Measurements from ENCODE around the gene MOSMO.
"Not testable (repeated sequence)": the region's sequence is repeated elsewhere in the genome, so short reads cannot be mapped to it uniquely, and the experiment has no call there.

The MOSMO gene

GRCh38 chr16:22099256-22099975, 91.5 kb downstream of the MOSMO start:
- no peaks in the 10 kb centered on the region for H3K27me3 ChIP-seq (ENCODE audit: control insufficient read depth, insufficient read depth, low read length)
- no peak overlapping the region for H3K9ac ChIP-seq (ENCODE audit: low read depth, low read length)

GRCh38 chr16:22103441-22103840, 95.5 kb downstream of the MOSMO start:
- Histone ChIP-seq H3K4me1 (ENCODE audit: control insufficient read depth, insufficient read depth, low read length) (peaks cover 18% of the 10 kb centered on the region), H3K9ac (ENCODE audit: low read depth, low read length) (no peak overlapping the region), H3K9me3 (ENCODE audit: control insufficient read depth, insufficient read depth, low read length) (no peaks in the 10 kb centered on the region), H3K27me3 (ENCODE audit: control insufficient read depth, insufficient read depth, low read length) (no peaks in the 10 kb centered on the region), H3K36me3 (ENCODE audit: control insufficient read depth, insufficient read depth, low read length) (no peaks in the 10 kb centered on the region), H3K4me3 (ENCODE audit: low read depth, low read length) (no peak overlapping the region)

More at GRCh38 chr16:22099256-22099975, 91.5 kb downstream of the MOSMO start:
- H3K4me1 ChIP-seq (ENCODE audit: control insufficient read depth, insufficient read depth, low read length), result peaks cover 18% of the 10 kb centered on the region
- no peaks in the 10 kb centered on the region for H3K9me3 ChIP-seq (ENCODE audit: control insufficient read depth, insufficient read depth, low read length)
- H3K36me3 ChIP-seq (ENCODE audit: control insufficient read depth, insufficient read depth, low read length), result no peaks in the 10 kb centered on the region
- H3K4me3 ChIP-seq (ENCODE audit: low read depth, low read length), result no peak overlapping the region

- H3K9ac ChIP-seq (ENCODE audit: low read depth, low read length), result no peak overlapping the region
- peaks cover 2% of the 10 kb centered on the region for H3K27me3 ChIP-seq (ENCODE audit: control insufficient read depth, insufficient read depth, low read length)
- no peaks in the 10 kb centered on the region for H3K4me1 ChIP-seq (ENCODE audit: control insufficient read depth, insufficient read depth, low read length)
- no peaks in the 10 kb centered on the region for H3K9me3 ChIP-seq (ENCODE audit: control insufficient read depth, insufficient read depth, low read length)
- no peak overlapping the region for H3K4me3 ChIP-seq (ENCODE audit: low read depth, low read length)
- no peaks in the 10 kb centered on the region for H3K36me3 ChIP-seq (ENCODE audit: control insufficient read depth, insufficient read depth, low read length)
These were observed 101.5 kb downstream of the MOSMO start for GRCh38 chr16:22109258-22109898.

- not testable (repeated sequence) for H3K9me3 ChIP-seq (ENCODE audit: control insufficient read depth, insufficient read depth, low read length); H3K27me3 ChIP-seq (ENCODE audit: control insufficient read depth, insufficient read depth, low read length); H3K4me3 ChIP-seq (ENCODE audit: low read depth, low read length); H3K36me3 ChIP-seq (ENCODE audit: control insufficient read depth, insufficient read depth, low read length); H3K9ac ChIP-seq (ENCODE audit: low read depth, low read length); H3K4me1 ChIP-seq (ENCODE audit: control insufficient read depth, insufficient read depth, low read length)
These were observed 103.7 kb downstream of the MOSMO start for GRCh38 chr16:22111629-22112028.

GRCh38 chr16:22116095-22116700, 108.3 kb downstream of the MOSMO start:
- Histone ChIP-seq H3K27me3 (ENCODE audit: control insufficient read depth, insufficient read depth, low read length) (no peaks in the 10 kb centered on the region), H3K4me3 (ENCODE audit: low read depth, low read length) (no peak overlapping the region), H3K9me3 (ENCODE audit: control insufficient read depth, insufficient read depth, low read length) (no peaks in the 10 kb centered on the region), H3K36me3 (ENCODE audit: control insufficient read depth, insufficient read depth, low read length) (no peaks in the 10 kb centered on the region), H3K4me1 (ENCODE audit: control insufficient read depth, insufficient read depth, low read length) (no peaks in the 10 kb centered on the region), H3K9ac (ENCODE audit: low read depth, low read length) (no peak overlapping the region)

GRCh38 chr16:22117609-22118008, 109.7 kb downstream of the MOSMO start:
- Histone ChIP-seq H3K9me3 (ENCODE audit: control insufficient read depth, insufficient read depth, low read length) (no peaks in the 10 kb centered on the region), H3K9ac (ENCODE audit: low read depth, low read length) (no peak overlapping the region), H3K4me1 (ENCODE audit: control insufficient read depth, insufficient read depth, low read length) (no peaks in the 10 kb centered on the region), H3K36me3 (ENCODE audit: control insufficient read depth, insufficient read depth, low read length) (no peaks in the 10 kb centered on the region), H3K27me3 (ENCODE audit: control insufficient read depth, insufficient read depth, low read length) (no peaks in the 10 kb centered on the region), H3K4me3 (ENCODE audit: low read depth, low read length) (no peak overlapping the region)

- Histone ChIP-seq H3K4me3 (ENCODE audit: low read depth, low read length) (no peak overlapping the region), H3K27me3 (ENCODE audit: control insufficient read depth, insufficient read depth, low read length) (no peaks in the 10 kb centered on the region), H3K9me3 (ENCODE audit: control insufficient read depth, insufficient read depth, low read length) (no peaks in the 10 kb centered on the region), H3K4me1 (ENCODE audit: control insufficient read depth, insufficient read depth, low read length) (no peaks in the 10 kb centered on the region), H3K9ac (ENCODE audit: low read depth, low read length) (no peak overlapping the region), H3K36me3 (ENCODE audit: control insufficient read depth, insufficient read depth, low read length) (no peaks in the 10 kb centered on the region)
These were observed 112.5 kb downstream of the MOSMO start for GRCh38 chr16:22120440-22120839.

GRCh38 chr16:22122239-22122638, 114.3 kb downstream of the MOSMO start:
- H3K27me3 ChIP-seq (ENCODE audit: control insufficient read depth, insufficient read depth, low read length), result no peaks in the 10 kb centered on the region
- no peaks in the 10 kb centered on the region for H3K4me1 ChIP-seq (ENCODE audit: control insufficient read depth, insufficient read depth, low read length)
- H3K9me3 ChIP-seq (ENCODE audit: control insufficient read depth, insufficient read depth, low read length), result no peaks in the 10 kb centered on the region
- no peak overlapping the region for H3K9ac ChIP-seq (ENCODE audit: low read depth, low read length)
- no peak overlapping the region for H3K4me3 ChIP-seq (ENCODE audit: low read depth, low read length)
- no peaks in the 10 kb centered on the region for H3K36me3 ChIP-seq (ENCODE audit: control insufficient read depth, insufficient read depth, low read length)

GRCh38 chr16:22123146-22123545, 115.2 kb downstream of the MOSMO start:
- H3K4me3 ChIP-seq (ENCODE audit: low read depth, low read length), result no peak overlapping the region
- no peak overlapping the region for H3K9ac ChIP-seq (ENCODE audit: low read depth, low read length)
- no peaks in the 10 kb centered on the region for H3K36me3 ChIP-seq (ENCODE audit: control insufficient read depth, insufficient read depth, low read length)
- H3K4me1 ChIP-seq (ENCODE audit: control insufficient read depth, insufficient read depth, low read length), result no peaks in the 10 kb centered on the region
- H3K9me3 ChIP-seq (ENCODE audit: control insufficient read depth, insufficient read depth, low read length), result no peaks in the 10 kb centered on the region
- H3K27me3 ChIP-seq (ENCODE audit: control insufficient read depth, insufficient read depth, low read length), result no peaks in the 10 kb centered on the region

GRCh38 chr16:22123759-22124490, 116.0 kb downstream of the MOSMO start:
- H3K27me3 ChIP-seq (ENCODE audit: control insufficient read depth, insufficient read depth, low read length), result no peaks in the 10 kb centered on the region
- no peak overlapping the region for H3K4me3 ChIP-seq (ENCODE audit: low read depth, low read length)

GRCh38 chr16:22124583-22125284, 116.8 kb downstream of the MOSMO start:
- H3K9ac ChIP-seq (ENCODE audit: low read depth, low read length), result no peak overlapping the region
- H3K36me3 ChIP-seq (ENCODE audit: control insufficient read depth, insufficient read depth, low read length), result no peaks in the 10 kb centered on the region
- no peak overlapping the region for H3K4me3 ChIP-seq (ENCODE audit: low read depth, low read length)
- H3K27me3 ChIP-seq (ENCODE audit: control insufficient read depth, insufficient read depth, low read length), result no peaks in the 10 kb centered on the region
- no peaks in the 10 kb centered on the region for H3K9me3 ChIP-seq (ENCODE audit: control insufficient read depth, insufficient read depth, low read length)
- H3K4me1 ChIP-seq (ENCODE audit: control insufficient read depth, insufficient read depth, low read length), result no peaks in the 10 kb centered on the region

More at GRCh38 chr16:22123759-22124490, 116.0 kb downstream of the MOSMO start:
- H3K4me1 ChIP-seq (ENCODE audit: control insufficient read depth, insufficient read depth, low read length), result no peaks in the 10 kb centered on the region
- no peak overlapping the region for H3K9ac ChIP-seq (ENCODE audit: low read depth, low read length)
- H3K36me3 ChIP-seq (ENCODE audit: control insufficient read depth, insufficient read depth, low read length), result no peaks in the 10 kb centered on the region
- H3K9me3 ChIP-seq (ENCODE audit: control insufficient read depth, insufficient read depth, low read length), result no peaks in the 10 kb centered on the region

All from iPS-15b (cell line).